ENCODE data around the gene STEEP1. TPM values are rescaled to one million over a fixed set of nuclear protein-coding genes. Genes with fewer than 3 reads are reported as not detected.

STEEP1 gene
- 13.5 TPM for total RNA-seq

- peak; percentile 96 for ATAC-seq
Measured at GRCh38 chrX:119565107-119565663, at the start of gene STEEP1. Gene STEEP1, minus strand, starts transcription at chrX:119565409. Its CDS starts 54 bp downstream, at chrX:119565355.

GRCh38 chrX:119614776-119615175, 49.6 kb upstream of the STEEP1 start:
- ATAC-seq, result no peak

- ATAC-seq, result no peak
Measured at GRCh38 chrX:119607018-119607389, 41.8 kb upstream of the STEEP1 start.

GRCh38 chrX:119606280-119607017, 41.2 kb upstream of the STEEP1 start, which contains the start of gene NKRF:
Gene NKRF, minus strand, starts transcription at chrX:119606424.
- ATAC-seq, result peak; percentile 93

- peak; percentile 64 for ATAC-seq
Measured at GRCh38 chrX:119605464-119606279, 40.5 kb upstream of the STEEP1 start.

- no peak for ATAC-seq
Measured at GRCh38 chrX:119604766-119605463, 39.7 kb upstream of the STEEP1 start.

GRCh38 chrX:119602701-119603255, 37.6 kb upstream of the STEEP1 start:
- ATAC-seq, result no peak

GRCh38 chrX:119589810-119590209, 24.6 kb upstream of the STEEP1 start:
- no peak for ATAC-seq

GRCh38 chrX:119583431-119584059, 18.3 kb upstream of the STEEP1 start:
- no peak for ATAC-seq

- ATAC-seq, result no peak
Measured at GRCh38 chrX:119579414-119579813, 14.2 kb upstream of the STEEP1 start.

GRCh38 chrX:119574394-119575266, 9.4 kb upstream of the STEEP1 start, which contains the start of gene UBE2A:
Gene UBE2A, plus strand, starts transcription at chrX:119574563. Its CDS starts 149 bp downstream, at chrX:119574712.
- ATAC-seq, result peak; percentile 98

GRCh38 chrX:119573840-119574393, 8.7 kb upstream of the STEEP1 start:
- ATAC-seq, result no peak

- ATAC-seq, result no peak
Measured at GRCh38 chrX:119573222-119573621, 8.0 kb upstream of the STEEP1 start.

GRCh38 chrX:119570351-119570835, 5.2 kb upstream of the STEEP1 start:
- no peak for ATAC-seq

- peak; percentile 76 for ATAC-seq
Measured at GRCh38 chrX:119552508-119552907, 12.7 kb downstream of the STEEP1 start.

- no peak for ATAC-seq
Measured at GRCh38 chrX:119549327-119550016, 15.7 kb downstream of the STEEP1 start.

- ATAC-seq, result no peak
Measured at GRCh38 chrX:119541188-119541587, 24.0 kb downstream of the STEEP1 start.

GRCh38 chrX:119539872-119540271, 25.3 kb downstream of the STEEP1 start:
- no peak for ATAC-seq

- no peak for ATAC-seq
Measured at GRCh38 chrX:119537487-119537886, 27.7 kb downstream of the STEEP1 start.
